ENCODE data around the gene SMARCC2. TPM values are rescaled to one million over a fixed set of nuclear protein-coding genes. Genes with fewer than 3 reads are reported as not detected.

Gene SMARCC2
- total and polyA plus RNA-seq, 2 of the 13 experiments (the other 11 are each of a cell fraction or from before 2014, with no cell fraction given), result 21.3 to 24.1 TPM

- TF ChIP-seq SETDB1 (CRISPR knock-in tag; IDR thresholded peaks at IDR 0.05; ENCODE audit: borderline replicate concordance) (no peak), CREB1 (IDR thresholded peaks at IDR 0.05) (peak; percentile 84), CREB1 (CRISPR knock-in tag; IDR thresholded peaks at IDR 0.05) (peak; percentile 95), ZNF451 (CRISPR knock-in tag; IDR thresholded peaks at IDR 0.05) (no peak), ZNF572 (CRISPR knock-in tag; IDR thresholded peaks at IDR 0.05) (no peak), ZBTB38 (CRISPR knock-in tag; IDR thresholded peaks at IDR 0.05) (peak; percentile 77), THAP9 (CRISPR knock-in tag; IDR thresholded peaks at IDR 0.05; ENCODE audit: borderline replicate concordance) (peak; percentile 80), TCF7 (IDR thresholded peaks at IDR 0.05; ENCODE audit: low read depth) (no peak), ZNF264 (CRISPR knock-in tag; IDR thresholded peaks at IDR 0.05) (peak; percentile 74), RXRB (CRISPR knock-in tag; IDR thresholded peaks at IDR 0.05; ENCODE audit: borderline replicate concordance) (no peak), TOPORS (CRISPR knock-in tag; IDR thresholded peaks at IDR 0.05) (0 out of 2 replicates have a peak, but pooled peaks have one; percentile 22), JUNB (CRISPR knock-in tag; IDR thresholded peaks at IDR 0.05; ENCODE audit: borderline replicate concordance) (no peak), ZFP91 (CRISPR knock-in tag; IDR thresholded peaks at IDR 0.05; ENCODE audit: borderline replicate concordance) (peak; percentile 87), ZNF513 (CRISPR knock-in tag; conservative IDR thresholded peaks at IDR 0.05) (no peak), SP5 (CRISPR knock-in tag; IDR thresholded peaks at IDR 0.05; ENCODE audit: borderline replicate concordance, low read depth) (peak; percentile 50; the same call in 1 of the 2 replicates), KLF11 (CRISPR knock-in tag; IDR thresholded peaks at IDR 0.05) (no peak), SP4 (CRISPR knock-in tag; IDR thresholded peaks at IDR 0.05) (peak; percentile 80), ZSCAN25 (CRISPR knock-in tag; IDR thresholded peaks at IDR 0.05) (no peak), NFE2 (CRISPR knock-in tag; IDR thresholded peaks at IDR 0.05) (no peak), AGO1 (IDR thresholded peaks at IDR 0.05; ENCODE audit: low read depth, low read length, poor library complexity, severe bottlenecking) (peak; percentile 46), HDAC1 (CRISPR knock-in tag; IDR thresholded peaks at IDR 0.05) (0 out of 2 replicates have a peak, but pooled peaks have one; percentile 34)
Measured at GRCh38 chr12:56221757-56222530, 32.7 kb upstream of the SMARCC2 start, which contains the start of gene RNF41 (continued).
